Gastrocnemius medialis (tissue), 4 donors: Measurements from ENCODE around the gene AHRR.

Experiments
- CTCF ChIP-seq, 5 experiments: fragments of 450-650 bp in 3 of 5; fragments of 200-600 bp in 2 of 5; sonication (generic) in 2 of 5; IDR thresholded peaks in 4 of 5; conservative IDR thresholded peaks in 1 of 5; 1 replicate in 4 of 5; 2 replicates in 1 of 5; pipeline ENCODE4 v1.5.1; 2016 to 2019; ENCODE audit warnings: antibody characterized with exemption in 5 of 5, mild to moderate bottlenecking in 3 of 5, moderate library complexity in 3 of 5
- POLR2A ChIP-seq, 2 donors: fragments of 450-650 bp; IDR thresholded peaks; one replicate each; pipeline ENCODE4 v1.6.1; 2017; ENCODE audit warnings: antibody characterized with exemption in 2 of 2, mild to moderate bottlenecking in 2 of 2, moderate library complexity in 2 of 2

DNA sequence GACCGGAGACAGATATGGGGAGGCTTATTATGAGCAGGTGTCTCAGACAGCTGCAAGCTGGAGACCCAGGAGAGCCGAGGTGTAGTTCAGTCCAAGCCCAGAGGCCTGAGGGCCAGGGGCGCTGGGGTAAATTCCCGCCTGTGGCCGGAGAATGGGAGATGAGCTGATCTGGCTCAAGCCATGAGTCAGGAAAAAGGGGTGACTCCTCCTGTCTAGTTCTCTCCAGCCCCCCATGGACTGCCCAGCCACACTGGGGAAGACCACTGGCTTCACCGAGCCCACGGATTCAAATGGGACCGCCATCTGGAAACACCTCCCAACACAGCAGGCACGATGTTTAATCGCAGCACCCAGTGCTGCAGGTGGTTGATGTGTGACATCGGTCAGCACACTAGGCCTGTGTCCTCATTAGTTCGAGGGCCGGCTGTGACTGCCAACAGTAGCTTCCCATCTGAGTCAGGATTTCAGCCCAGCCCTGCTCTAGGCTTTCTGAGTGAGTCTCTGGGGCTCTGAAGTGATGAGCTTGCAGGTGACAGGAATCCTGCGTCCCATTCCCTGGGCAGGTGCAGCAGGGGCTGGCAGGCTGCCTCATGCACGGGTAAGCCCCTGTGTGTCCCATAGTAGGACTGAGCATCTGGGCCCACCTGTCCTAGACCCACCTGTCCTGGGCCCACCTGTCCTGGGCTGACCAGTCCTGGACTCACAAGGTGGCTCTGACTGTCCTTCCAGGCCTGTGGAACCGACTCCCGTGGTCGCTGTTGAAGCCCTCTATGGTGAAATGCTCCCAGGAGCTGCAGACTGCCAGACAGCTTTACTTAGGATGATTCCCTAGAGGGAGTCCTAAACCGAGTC is 49.7 kb downstream of the AHRR start:
- no peak for TF ChIP-seq CTCF (IDR thresholded peaks at IDR 0.05 in 4 of 5, conservative IDR thresholded peaks at IDR 0.05 in 1 of 5)
- no peak for TF ChIP-seq POLR2A (IDR thresholded peaks at IDR 0.05)
